HEK293 (cell line): ENCODE results near the gene FIG4.

Source experiments
- CTCF ChIA-PET: fragments of 350-600 bp; formaldehyde crosslinking; extraction: SDS; loops from one replicate; lab custom pipeline; 2021; ENCODE audit warnings: antibody characterized with exemption; lab: Yijun Ruan, JAX
- POLR2A ChIA-PET: fragments of 300-600 bp; formaldehyde crosslinking; extraction: SDS; loops from one replicate; lab custom pipeline; 2020; ENCODE audit warnings: antibody characterized with exemption, inconsistent platforms; lab: Yijun Ruan, JAX
- H3K27ac ChIP-seq: fragments of 200-500 bp; sonication (Bioruptor generic); 2 replicates; pipeline ENCODE4 v1.5.1; 2014; ENCODE audit warnings: low read depth, low read length, control low read depth, inconsistent platforms; ENCODE audit errors: extremely low read depth
- H3K36me3 ChIP-seq, 2 experiments: fragments of 200-500 bp in 1 of 2; sonication (Bioruptor generic) in 1 of 2; 1 replicate in 1 of 2; 2 replicates in 1 of 2; pipeline ENCODE4 v1.5.1; 2014 to 2017; ENCODE audit warnings: inconsistent platforms in 2 of 2, low read length in 2 of 2; ENCODE audit not compliant: control insufficient read depth in 2 of 2, insufficient read depth in 1 of 2
- H3K4me1 ChIP-seq: fragments of 200-500 bp; sonication (Bioruptor generic); 2 replicates; pipeline ENCODE4 v1.5.1; 2014; ENCODE audit warnings: mild to moderate bottlenecking, low read length, inconsistent platforms; ENCODE audit not compliant: control insufficient read depth, insufficient read depth
- H3K4me3 ChIP-seq: 2 replicates; pipeline ENCODE4 v1.5.1; 2011; ENCODE audit warnings: low read depth, mild to moderate bottlenecking, control low read depth, low read length, moderate library complexity
- H3K9me3 ChIP-seq: fragments of 200-500 bp; sonication (Bioruptor generic); 2 replicates; pipeline ENCODE4 v1.5.1; 2014; ENCODE audit warnings: low read depth, low read length, inconsistent platforms; ENCODE audit not compliant: control insufficient read depth, insufficient read depth
- IKZF3 ChIP-seq: fragments of 450-650 bp; IDR thresholded peaks from 2 replicates; pipeline ENCODE4 v1.5.0; 2018; ENCODE audit warnings: missing biosample characterization, mild to moderate bottlenecking, missing genetic modification characterization, moderate library complexity
- MEIS1 ChIP-seq: sonication (generic); formaldehyde crosslinking; IDR thresholded peaks from 2 replicates; pipeline ENCODE4 v1.8.1; 2022; ENCODE audit warnings: missing genetic modification reagents, mild to moderate bottlenecking, borderline replicate concordance
- SCRT1 ChIP-seq: fragments of 450-650 bp; formaldehyde crosslinking; IDR thresholded peaks from 2 replicates; pipeline ENCODE4 v1.5.1; 2016; ENCODE audit warnings: missing biosample characterization, missing genetic modification characterization, borderline replicate concordance
- TCF7L2 ChIP-seq: IDR thresholded peaks from 2 replicates; pipeline ENCODE4 v1.6.1; 2011; ENCODE audit warnings: low read depth, mild to moderate bottlenecking, inconsistent platforms, low read length, moderate library complexity, borderline replicate concordance
- ZBTB48 ChIP-seq: fragments of 450-650 bp; formaldehyde crosslinking; IDR thresholded peaks from 2 replicates; pipeline ENCODE4 v1.5.1; 2016; ENCODE audit warnings: missing biosample characterization, missing genetic modification characterization
- ZFP69B ChIP-seq: fragments of 450-650 bp; formaldehyde crosslinking; IDR thresholded peaks from 2 replicates; pipeline ENCODE4 v1.5.1; 2016; ENCODE audit warnings: missing biosample characterization, missing genetic modification characterization
- ZNF138 ChIP-seq: fragments of 450-650 bp; formaldehyde crosslinking; IDR thresholded peaks from 2 replicates; pipeline ENCODE4 v1.5.1; 2016; ENCODE audit warnings: missing biosample characterization, missing genetic modification characterization, borderline replicate concordance
- ZNF16 ChIP-seq: fragments of 450-650 bp; formaldehyde crosslinking; IDR thresholded peaks from 2 replicates; pipeline ENCODE4 v1.5.1; 2016; ENCODE audit warnings: low read depth, missing biosample characterization, missing genetic modification characterization
- ZNF174 ChIP-seq: fragments of 450-650 bp; formaldehyde crosslinking; IDR thresholded peaks from 2 replicates; pipeline ENCODE4 v1.5.0; 2017; ENCODE audit warnings: missing biosample characterization, mild to moderate bottlenecking, missing genetic modification characterization
- ZNF292 ChIP-seq: fragments of 450-650 bp; formaldehyde crosslinking; IDR thresholded peaks from 2 replicates; pipeline ENCODE4 v1.5.1; 2016; ENCODE audit warnings: low read depth, missing biosample characterization, missing genetic modification characterization, borderline replicate concordance
- ZNF341 ChIP-seq: fragments of 450-650 bp; formaldehyde crosslinking; IDR thresholded peaks from 2 replicates; pipeline ENCODE4; 2016; ENCODE audit warnings: low read depth, missing biosample characterization, missing genetic modification characterization
- ZNF391 ChIP-seq: fragments of 450-650 bp; formaldehyde crosslinking; IDR thresholded peaks from 2 replicates; pipeline ENCODE4 v1.5.1; 2016; ENCODE audit warnings: low read depth, missing biosample characterization, missing genetic modification characterization, borderline replicate concordance
- ZNF501 ChIP-seq: fragments of 450-650 bp; formaldehyde crosslinking; IDR thresholded peaks from 2 replicates; pipeline ENCODE4 v1.5.1; 2016; ENCODE audit warnings: missing biosample characterization, missing genetic modification characterization
- ZNF76 ChIP-seq: fragments of 450-650 bp; formaldehyde crosslinking; IDR thresholded peaks from 2 replicates; pipeline ENCODE4; 2016; ENCODE audit warnings: low read depth, missing biosample characterization, missing genetic modification characterization, borderline replicate concordance
- ZNF777 ChIP-seq: fragments of 450-650 bp; formaldehyde crosslinking; IDR thresholded peaks from 2 replicates; pipeline ENCODE4 v1.5.1; 2017; ENCODE audit warnings: missing biosample characterization, missing genetic modification characterization, borderline replicate concordance
- ZNF792 ChIP-seq: fragments of 450-650 bp; formaldehyde crosslinking; IDR thresholded peaks from 2 replicates; pipeline ENCODE4 v1.5.1; 2016; ENCODE audit warnings: missing biosample characterization, missing genetic modification characterization
- ZXDB ChIP-seq: fragments of 450-650 bp; formaldehyde crosslinking; IDR thresholded peaks from 2 replicates; pipeline ENCODE4 v1.5.1; 2016; ENCODE audit warnings: missing biosample characterization, missing genetic modification characterization
- TF ChIP-seq, protein P1 (sequence below): fragments of 450-650 bp; formaldehyde crosslinking; IDR thresholded peaks from 2 replicates; pipeline ENCODE4 v1.5.1; 2016; ENCODE audit warnings: missing biosample characterization, missing genetic modification characterization
- TF ChIP-seq, protein P2 (sequence below): fragments of 450-650 bp; formaldehyde crosslinking; IDR thresholded peaks from 2 replicates; pipeline ENCODE4 v1.5.1; 2016; ENCODE audit warnings: missing biosample characterization, missing genetic modification characterization
- TF ChIP-seq, protein P3 (sequence below): fragments of 450-650 bp; formaldehyde crosslinking; IDR thresholded peaks from 2 replicates; pipeline ENCODE4 v1.5.1; 2016; ENCODE audit warnings: missing biosample characterization, missing genetic modification characterization
- TF ChIP-seq, protein P4 (sequence below): fragments of 450-650 bp; formaldehyde crosslinking; IDR thresholded peaks from 2 replicates; pipeline ENCODE4 v1.5.1; 2016; ENCODE audit warnings: missing biosample characterization, missing genetic modification characterization
- TF ChIP-seq, protein P5 (sequence below): fragments of 450-650 bp; formaldehyde crosslinking; IDR thresholded peaks from 2 replicates; pipeline ENCODE4 v1.5.1; 2016; ENCODE audit warnings: missing biosample characterization, missing genetic modification characterization

Gene FIG4

DNA sequence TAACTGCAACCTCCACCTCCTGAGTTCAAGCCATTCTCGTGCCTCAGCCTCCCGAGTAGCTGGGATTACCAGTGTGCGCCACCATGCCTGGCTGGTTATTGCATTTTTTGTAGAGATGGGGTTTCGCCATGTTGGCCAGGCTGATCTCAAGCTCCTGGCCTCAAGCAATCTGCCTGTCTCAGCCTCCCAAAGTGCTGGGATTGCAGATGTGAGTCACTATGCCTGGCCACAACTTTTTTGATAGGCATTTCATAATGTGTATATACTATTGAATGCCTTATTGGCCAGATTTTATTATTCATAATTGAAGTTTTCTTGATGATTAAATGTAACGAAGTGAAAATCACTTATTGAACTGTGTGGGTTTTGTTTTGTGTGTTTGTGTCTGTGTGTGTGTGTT, 27.9 kb downstream of the FIG4 start (continued):
- TF ChIP-seq ZNF292 (tag by site-specific recombination) = no peak
- TF ChIP-seq, protein P1, sequence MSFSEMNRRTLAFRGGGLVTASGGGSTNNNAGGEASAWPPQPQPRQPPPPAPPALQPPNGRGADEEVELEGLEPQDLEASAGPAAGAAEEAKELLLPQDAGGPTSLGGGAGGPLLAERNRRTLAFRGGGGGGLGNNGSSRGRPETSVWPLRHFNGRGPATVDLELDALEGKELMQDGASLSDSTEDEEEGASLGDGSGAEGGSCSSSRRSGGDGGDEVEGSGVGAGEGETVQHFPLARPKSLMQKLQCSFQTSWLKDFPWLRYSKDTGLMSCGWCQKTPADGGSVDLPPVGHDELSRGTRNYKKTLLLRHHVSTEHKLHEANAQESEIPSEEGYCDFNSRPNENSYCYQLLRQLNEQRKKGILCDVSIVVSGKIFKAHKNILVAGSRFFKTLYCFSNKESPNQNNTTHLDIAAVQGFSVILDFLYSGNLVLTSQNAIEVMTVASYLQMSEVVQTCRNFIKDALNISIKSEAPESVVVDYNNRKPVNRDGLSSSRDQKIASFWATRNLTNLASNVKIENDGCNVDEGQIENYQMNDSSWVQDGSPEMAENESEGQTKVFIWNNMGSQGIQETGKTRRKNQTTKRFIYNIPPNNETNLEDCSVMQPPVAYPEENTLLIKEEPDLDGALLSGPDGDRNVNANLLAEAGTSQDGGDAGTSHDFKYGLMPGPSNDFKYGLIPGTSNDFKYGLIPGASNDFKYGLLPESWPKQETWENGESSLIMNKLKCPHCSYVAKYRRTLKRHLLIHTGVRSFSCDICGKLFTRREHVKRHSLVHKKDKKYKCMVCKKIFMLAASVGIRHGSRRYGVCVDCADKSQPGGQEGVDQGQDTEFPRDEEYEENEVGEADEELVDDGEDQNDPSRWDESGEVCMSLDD (tag by site-specific recombination) = no peak
- no peak for TF ChIP-seq ZXDB (tag by site-specific recombination)
- TF ChIP-seq ZNF792 = no peak

DNA sequence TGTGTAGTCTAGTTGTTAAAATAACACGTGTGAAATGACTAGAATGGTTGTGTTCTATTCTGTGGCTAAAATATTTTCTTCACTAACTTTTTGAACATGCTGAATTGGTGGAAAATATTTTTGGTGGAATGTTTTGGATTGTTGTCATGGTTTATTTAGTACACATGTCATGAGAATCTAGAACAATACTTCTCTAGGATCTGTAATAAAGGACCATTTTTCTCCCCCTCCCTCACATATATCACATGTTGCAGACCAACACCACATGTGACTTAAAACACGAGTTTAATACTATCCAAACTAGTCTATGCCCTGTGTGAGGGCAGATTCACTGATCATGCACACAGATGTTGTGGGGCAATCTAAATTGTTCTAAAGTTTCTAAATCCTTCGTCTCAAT, 29.2 kb downstream of the FIG4 start:
- H3K36me3 ChIP-seq = peaks cover 0 to 3% of the 10 kb centered on the region in 2 experiments; a peak in 2 of 3 replicates
- H3K9me3 ChIP-seq = no peaks in the 10 kb centered on the region
- ChIA-PET POLR2A (no interaction called here), CTCF (interaction anchor here (0.6 to 1.5 kb wide), 3 partner anchors 10 to 320 kb away, joined by 3 to 6 read pairs (median 4); no protein-coding TSS in a partner anchor)
- H3K27ac ChIP-seq = no peak overlapping the region
- H3K4me3 ChIP-seq = no peak overlapping the region
- H3K4me1 ChIP-seq = no peaks in the 10 kb centered on the region
- no peak for TF ChIP-seq IKZF3 (tag by site-specific recombination)
- TF ChIP-seq ZNF292 (tag by site-specific recombination) = no peak
- TF ChIP-seq, protein P2, sequence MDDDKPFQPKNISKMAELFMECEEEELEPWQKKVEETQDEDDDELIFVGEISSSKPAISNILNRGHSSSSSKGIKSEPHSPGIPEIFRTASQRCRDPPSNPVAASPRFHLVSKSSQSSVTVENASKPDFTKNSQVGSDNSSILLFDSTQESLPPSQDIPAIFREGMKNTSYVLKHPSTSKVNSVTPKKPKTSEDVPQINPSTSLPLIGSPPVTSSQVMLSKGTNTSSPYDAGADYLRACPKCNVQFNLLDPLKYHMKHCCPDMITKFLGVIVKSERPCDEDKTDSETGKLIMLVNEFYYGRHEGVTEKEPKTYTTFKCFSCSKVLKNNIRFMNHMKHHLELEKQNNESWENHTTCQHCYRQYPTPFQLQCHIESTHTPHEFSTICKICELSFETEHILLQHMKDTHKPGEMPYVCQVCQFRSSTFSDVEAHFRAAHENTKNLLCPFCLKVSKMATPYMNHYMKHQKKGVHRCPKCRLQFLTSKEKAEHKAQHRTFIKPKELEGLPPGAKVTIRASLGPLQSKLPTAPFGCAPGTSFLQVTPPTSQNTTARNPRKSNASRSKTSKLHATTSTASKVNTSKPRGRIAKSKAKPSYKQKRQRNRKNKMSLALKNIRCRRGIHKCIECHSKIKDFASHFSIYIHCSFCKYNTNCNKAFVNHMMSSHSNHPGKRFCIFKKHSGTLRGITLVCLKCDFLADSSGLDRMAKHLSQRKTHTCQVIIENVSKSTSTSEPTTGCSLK (tag by site-specific recombination) = no peak
- no peak for TF ChIP-seq ZBTB48 (tag by site-specific recombination)
- no peak for TF ChIP-seq ZNF16
- TF ChIP-seq ZFP69B = no peak
- no peak for TF ChIP-seq SCRT1 (tag by site-specific recombination)
- TF ChIP-seq ZNF777 (tag by site-specific recombination) = no peak
- TF ChIP-seq, all 188 proteins: peak for 0

DNA sequence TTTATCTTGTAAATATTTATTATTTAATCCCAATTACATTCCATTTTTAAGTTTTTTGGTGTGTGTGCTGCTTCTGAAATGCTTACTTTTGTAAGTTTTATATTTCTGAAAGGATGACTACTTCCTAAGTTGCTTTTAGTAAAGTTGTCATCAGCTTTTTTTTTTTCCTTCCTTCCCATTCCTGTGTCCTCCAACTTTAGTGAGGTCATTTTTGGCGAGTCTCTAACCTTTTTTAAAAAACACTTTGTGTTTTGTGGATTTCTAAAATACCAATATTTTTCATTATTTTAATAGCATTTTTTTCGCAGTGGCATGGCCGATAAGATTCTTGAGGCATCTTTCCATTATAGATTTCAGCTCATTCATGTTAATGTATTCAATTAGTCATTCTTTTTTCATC, 30.9 kb downstream of the FIG4 start:
- POLR2A ChIA-PET = interaction anchor here (0.5 kb wide), 1 partner anchor 458 kb away, joined by 4 read pairs; no protein-coding TSS in a partner anchor
- H3K4me1 ChIP-seq = no peaks in the 10 kb centered on the region
- no peak for TF ChIP-seq ZNF501 (tag by site-specific recombination)
- TF ChIP-seq ZNF174 (tag by site-specific recombination) = no peak
- TF ChIP-seq ZNF341 (tag by site-specific recombination) = no peak
- TF ChIP-seq, protein P3, sequence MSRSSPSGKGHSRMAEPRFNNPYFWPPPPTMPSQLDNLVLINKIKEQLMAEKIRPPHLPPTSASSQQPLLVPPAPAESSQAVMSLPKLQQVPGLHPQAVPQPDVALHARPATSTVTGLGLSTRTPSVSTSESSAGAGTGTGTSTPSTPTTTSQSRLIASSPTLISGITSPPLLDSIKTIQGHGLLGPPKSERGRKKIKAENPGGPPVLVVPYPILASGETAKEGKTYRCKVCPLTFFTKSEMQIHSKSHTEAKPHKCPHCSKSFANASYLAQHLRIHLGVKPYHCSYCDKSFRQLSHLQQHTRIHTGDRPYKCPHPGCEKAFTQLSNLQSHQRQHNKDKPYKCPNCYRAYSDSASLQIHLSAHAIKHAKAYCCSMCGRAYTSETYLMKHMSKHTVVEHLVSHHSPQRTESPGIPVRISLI (tag by site-specific recombination) = no peak
- TF ChIP-seq, protein P4, sequence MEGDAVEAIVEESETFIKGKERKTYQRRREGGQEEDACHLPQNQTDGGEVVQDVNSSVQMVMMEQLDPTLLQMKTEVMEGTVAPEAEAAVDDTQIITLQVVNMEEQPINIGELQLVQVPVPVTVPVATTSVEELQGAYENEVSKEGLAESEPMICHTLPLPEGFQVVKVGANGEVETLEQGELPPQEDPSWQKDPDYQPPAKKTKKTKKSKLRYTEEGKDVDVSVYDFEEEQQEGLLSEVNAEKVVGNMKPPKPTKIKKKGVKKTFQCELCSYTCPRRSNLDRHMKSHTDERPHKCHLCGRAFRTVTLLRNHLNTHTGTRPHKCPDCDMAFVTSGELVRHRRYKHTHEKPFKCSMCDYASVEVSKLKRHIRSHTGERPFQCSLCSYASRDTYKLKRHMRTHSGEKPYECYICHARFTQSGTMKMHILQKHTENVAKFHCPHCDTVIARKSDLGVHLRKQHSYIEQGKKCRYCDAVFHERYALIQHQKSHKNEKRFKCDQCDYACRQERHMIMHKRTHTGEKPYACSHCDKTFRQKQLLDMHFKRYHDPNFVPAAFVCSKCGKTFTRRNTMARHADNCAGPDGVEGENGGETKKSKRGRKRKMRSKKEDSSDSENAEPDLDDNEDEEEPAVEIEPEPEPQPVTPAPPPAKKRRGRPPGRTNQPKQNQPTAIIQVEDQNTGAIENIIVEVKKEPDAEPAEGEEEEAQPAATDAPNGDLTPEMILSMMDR = no peak
- TF ChIP-seq ZNF76 (tag by site-specific recombination) = no peak
- no peak for TF ChIP-seq ZNF391
- no peak for TF ChIP-seq MEIS1
- TF ChIP-seq, protein P5, sequence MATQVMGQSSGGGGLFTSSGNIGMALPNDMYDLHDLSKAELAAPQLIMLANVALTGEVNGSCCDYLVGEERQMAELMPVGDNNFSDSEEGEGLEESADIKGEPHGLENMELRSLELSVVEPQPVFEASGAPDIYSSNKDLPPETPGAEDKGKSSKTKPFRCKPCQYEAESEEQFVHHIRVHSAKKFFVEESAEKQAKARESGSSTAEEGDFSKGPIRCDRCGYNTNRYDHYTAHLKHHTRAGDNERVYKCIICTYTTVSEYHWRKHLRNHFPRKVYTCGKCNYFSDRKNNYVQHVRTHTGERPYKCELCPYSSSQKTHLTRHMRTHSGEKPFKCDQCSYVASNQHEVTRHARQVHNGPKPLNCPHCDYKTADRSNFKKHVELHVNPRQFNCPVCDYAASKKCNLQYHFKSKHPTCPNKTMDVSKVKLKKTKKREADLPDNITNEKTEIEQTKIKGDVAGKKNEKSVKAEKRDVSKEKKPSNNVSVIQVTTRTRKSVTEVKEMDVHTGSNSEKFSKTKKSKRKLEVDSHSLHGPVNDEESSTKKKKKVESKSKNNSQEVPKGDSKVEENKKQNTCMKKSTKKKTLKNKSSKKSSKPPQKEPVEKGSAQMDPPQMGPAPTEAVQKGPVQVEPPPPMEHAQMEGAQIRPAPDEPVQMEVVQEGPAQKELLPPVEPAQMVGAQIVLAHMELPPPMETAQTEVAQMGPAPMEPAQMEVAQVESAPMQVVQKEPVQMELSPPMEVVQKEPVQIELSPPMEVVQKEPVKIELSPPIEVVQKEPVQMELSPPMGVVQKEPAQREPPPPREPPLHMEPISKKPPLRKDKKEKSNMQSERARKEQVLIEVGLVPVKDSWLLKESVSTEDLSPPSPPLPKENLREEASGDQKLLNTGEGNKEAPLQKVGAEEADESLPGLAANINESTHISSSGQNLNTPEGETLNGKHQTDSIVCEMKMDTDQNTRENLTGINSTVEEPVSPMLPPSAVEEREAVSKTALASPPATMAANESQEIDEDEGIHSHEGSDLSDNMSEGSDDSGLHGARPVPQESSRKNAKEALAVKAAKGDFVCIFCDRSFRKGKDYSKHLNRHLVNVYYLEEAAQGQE (tag by site-specific recombination) = no peak
- no peak for TF ChIP-seq TCF7L2
- no peak for TF ChIP-seq ZNF138 (tag by site-specific recombination)

More for the DNA sequence above, 30.9 kb downstream of the FIG4 start:
- Histone ChIP-seq H3K4me3 (no peak overlapping the region), H3K9me3 (no peaks in the 10 kb centered on the region), H3K36me3 (peaks cover 0 to 3% of the 10 kb centered on the region in 2 experiments; a peak in 2 of 3 replicates), H3K27ac (no peak overlapping the region)
- CTCF ChIA-PET = interaction anchor here (0.6 to 1.4 kb wide), 6 partner anchors 18 to 331 kb away, joined by 3 to 6 read pairs (median 3); no protein-coding TSS in a partner anchor
